WTC11 (cell line): ENCODE results near the gene CYP2C9. TPM values are rescaled to one million over a fixed set of nuclear protein-coding genes. Genes with fewer than 3 reads are reported as not detected.

Experiments
- ATAC-seq: fragments of 200-7000 bp; cut with Tn5 transposase; 2 replicates; pipeline ENCODE4 v1.10.0; 2021; ENCODE audit warnings: mild to moderate bottlenecking, moderate library complexity
- CTCF ChIA-PET: fragments of 300-600 bp; sonication (Branson Sonifier 250); formaldehyde crosslinking; loops from one replicate; lab custom pipeline; 2021; ENCODE audit warnings: antibody characterized with exemption; lab: Charles Lee
- POLR2A ChIA-PET: fragments of 350-600 bp; sonication (Branson Sonifier 250); formaldehyde crosslinking; loops from one replicate; lab custom pipeline; 2021; ENCODE audit warnings: antibody characterized with exemption; lab: Charles Lee
- DNase-seq: peaks from one replicate; pipeline ENCODE4 v3.0.0; 2021; ENCODE audit warnings: low spot score
- H3K27ac Mint-ChIP-seq: 2 replicates; pipeline ENCODE4 v1.8.0; 2021; ENCODE audit warnings: mixed read lengths
- H3K27me3 Mint-ChIP-seq: 2 replicates; pipeline ENCODE4 v1.8.0; 2021; ENCODE audit warnings: low read depth, mild to moderate bottlenecking, moderate library complexity, mixed read lengths
- H3K36me3 Mint-ChIP-seq: 2 replicates; pipeline ENCODE4 v1.8.0; 2021; ENCODE audit warnings: mixed read lengths
- H3K4me1 Mint-ChIP-seq: 2 replicates; pipeline ENCODE4 v1.8.0; 2022; ENCODE audit warnings: mixed read lengths
- H3K4me3 Mint-ChIP-seq: 2 replicates; pipeline ENCODE4 v1.8.0; 2021; ENCODE audit warnings: mild to moderate bottlenecking, moderate library complexity, mixed read lengths
- H3K9me3 Mint-ChIP-seq: 2 replicates; pipeline ENCODE4 v1.8.0; 2021; ENCODE audit warnings: mixed read lengths
- CREB1 ChIP-seq: sonication (generic); formaldehyde crosslinking; IDR thresholded peaks from 2 replicates; pipeline ENCODE4 v1.8.0; 2023; ENCODE audit warnings: mild to moderate bottlenecking, missing genetic modification reagents
- EMX1 ChIP-seq: fragments of 250-450 bp; sonication (Bioruptor Pico); IDR thresholded peaks from 2 replicates; pipeline ENCODE4 v1.8.0; 2021; ENCODE audit warnings: mild to moderate bottlenecking
- GRHL2 ChIP-seq: fragments of 250-450 bp; sonication (Bioruptor Pico); IDR thresholded peaks from 2 replicates; pipeline ENCODE4 v1.8.0; 2022; ENCODE audit warnings: mild to moderate bottlenecking, moderate library complexity; ENCODE audit not compliant: insufficient replicate concordance, severe bottlenecking
- MXD4 ChIP-seq: fragments of 250-450 bp; sonication (Bioruptor Pico); IDR thresholded peaks from 2 replicates; pipeline ENCODE4 v1.8.0; 2021; ENCODE audit warnings: mild to moderate bottlenecking, moderate library complexity, borderline replicate concordance
- NFE2L1 ChIP-seq: sonication (generic); formaldehyde crosslinking; IDR thresholded peaks from 2 replicates; pipeline ENCODE4 v1.8.1; 2023; ENCODE audit warnings: missing genetic modification reagents
- NR3C1 ChIP-seq: sonication (generic); formaldehyde crosslinking; conservative IDR thresholded peaks from 2 replicates; pipeline ENCODE4 v1.8.1; 2023; ENCODE audit warnings: low read depth, mild to moderate bottlenecking, missing genetic modification reagents
- PRRX2 ChIP-seq: fragments of 250-450 bp; sonication (Bioruptor Pico); IDR thresholded peaks from 2 replicates; pipeline ENCODE4 v1.8.0; 2021; ENCODE audit warnings: mild to moderate bottlenecking
- SMAD3 ChIP-seq: sonication (generic); formaldehyde crosslinking; IDR thresholded peaks from 2 replicates; pipeline ENCODE4 v1.8.0; 2022; ENCODE audit warnings: missing genetic modification reagents, mild to moderate bottlenecking, borderline replicate concordance
- ZNF138 ChIP-seq: sonication (generic); formaldehyde crosslinking; conservative IDR thresholded peaks from 2 replicates; pipeline ENCODE4 v1.8.1; 2022; ENCODE audit warnings: mild to moderate bottlenecking, moderate library complexity, missing genetic modification reagents
- ZNF317 ChIP-seq: sonication (generic); formaldehyde crosslinking; IDR thresholded peaks from 2 replicates; pipeline ENCODE4 v1.8.1; 2023; ENCODE audit warnings: low read depth, mild to moderate bottlenecking, moderate library complexity, missing genetic modification reagents, borderline replicate concordance
- ZNF671 ChIP-seq: fragments of 250-450 bp; sonication (Bioruptor Pico); IDR thresholded peaks from 2 replicates; pipeline ENCODE4 v1.8.0; 2021; ENCODE audit warnings: mild to moderate bottlenecking
- total RNA-seq: library from RNA; stranded (reverse); gene quantifications from 3 replicates; pipeline ENCODE4 v1.2.3, GENCODE V29; 2021
- TF ChIP-seq, protein P1 (sequence below): sonication (generic); formaldehyde crosslinking; IDR thresholded peaks from 2 replicates; pipeline ENCODE4 v1.8.1; 2023; ENCODE audit warnings: mild to moderate bottlenecking, missing genetic modification reagents, borderline replicate concordance
- TF ChIP-seq, protein P2 (sequence below): sonication (generic); formaldehyde crosslinking; IDR thresholded peaks from 2 replicates; pipeline ENCODE4 v1.8.1; 2022; ENCODE audit warnings: low read depth, mild to moderate bottlenecking, moderate library complexity, missing genetic modification reagents, borderline replicate concordance
- TF ChIP-seq, protein P3 (sequence below): sonication (generic); formaldehyde crosslinking; IDR thresholded peaks from 2 replicates; pipeline ENCODE4 v1.8.1; 2023; ENCODE audit warnings: mild to moderate bottlenecking, missing genetic modification reagents, moderate library complexity
- TF ChIP-seq, protein P4 (sequence below): fragments of 250-450 bp; sonication (Bioruptor Pico); IDR thresholded peaks from 2 replicates; pipeline ENCODE4 v1.9.0; 2021; ENCODE audit warnings: mild to moderate bottlenecking, borderline replicate concordance
- TF ChIP-seq, protein P5 (sequence below): sonication (generic); formaldehyde crosslinking; IDR thresholded peaks from 2 replicates; pipeline ENCODE4 v1.8.1; 2022; ENCODE audit warnings: mild to moderate bottlenecking, moderate library complexity, missing genetic modification reagents
- TF ChIP-seq, protein P6 (sequence below): sonication (generic); formaldehyde crosslinking; IDR thresholded peaks from 2 replicates; pipeline ENCODE4 v1.8.1; 2022; ENCODE audit warnings: low read depth, missing genetic modification reagents, borderline replicate concordance
- TF ChIP-seq, protein P7 (sequence below): fragments of 200-600 bp; IDR thresholded peaks from 2 replicates; pipeline ENCODE4 v1.8.0; 2022; ENCODE audit warnings: antibody characterized with exemption
- TF ChIP-seq, protein P8 (sequence below): sonication (generic); formaldehyde crosslinking; IDR thresholded peaks from 2 replicates; pipeline ENCODE4 v1.8.0; 2022; ENCODE audit warnings: mild to moderate bottlenecking, missing genetic modification reagents

CYP2C9 gene
- total RNA-seq, 1 experiment from 2014 or later: 0.50 TPM

DNA sequence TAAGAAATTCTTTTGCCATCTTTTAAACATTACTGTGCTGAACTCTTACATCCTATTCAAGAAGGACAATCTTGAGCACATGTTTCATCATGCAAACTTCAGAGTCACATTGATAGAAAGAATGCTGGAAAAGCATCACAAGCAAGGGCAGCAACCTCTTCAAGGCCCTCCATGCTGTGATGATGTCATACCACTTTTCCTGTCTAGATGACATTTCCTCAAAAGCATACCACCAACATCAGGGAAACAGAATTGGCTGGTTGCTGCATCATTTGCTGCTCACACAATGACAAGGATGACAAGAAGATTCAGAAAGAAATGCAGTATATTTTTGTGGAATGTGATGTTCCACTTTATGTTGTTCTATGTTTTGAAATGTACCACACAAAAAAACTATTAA lies 93.2 kb downstream of the CYP2C9 start:
- CTCF ChIA-PET: no interaction called here
- no peak for ATAC-seq
- no peak overlapping the region for H3K27ac Mint-ChIP-seq

More for the DNA sequence above, 93.2 kb downstream of the CYP2C9 start:
- Mint-ChIP-seq H3K36me3 (no peaks in the 10 kb centered on the region), H3K4me1 (no peaks in the 10 kb centered on the region), H3K27me3 (no peaks in the 10 kb centered on the region), H3K9me3 (no peaks in the 10 kb centered on the region), H3K4me3 (no peak overlapping the region)
- POLR2A ChIA-PET: no interaction called here
- TF ChIP-seq, protein P1, sequence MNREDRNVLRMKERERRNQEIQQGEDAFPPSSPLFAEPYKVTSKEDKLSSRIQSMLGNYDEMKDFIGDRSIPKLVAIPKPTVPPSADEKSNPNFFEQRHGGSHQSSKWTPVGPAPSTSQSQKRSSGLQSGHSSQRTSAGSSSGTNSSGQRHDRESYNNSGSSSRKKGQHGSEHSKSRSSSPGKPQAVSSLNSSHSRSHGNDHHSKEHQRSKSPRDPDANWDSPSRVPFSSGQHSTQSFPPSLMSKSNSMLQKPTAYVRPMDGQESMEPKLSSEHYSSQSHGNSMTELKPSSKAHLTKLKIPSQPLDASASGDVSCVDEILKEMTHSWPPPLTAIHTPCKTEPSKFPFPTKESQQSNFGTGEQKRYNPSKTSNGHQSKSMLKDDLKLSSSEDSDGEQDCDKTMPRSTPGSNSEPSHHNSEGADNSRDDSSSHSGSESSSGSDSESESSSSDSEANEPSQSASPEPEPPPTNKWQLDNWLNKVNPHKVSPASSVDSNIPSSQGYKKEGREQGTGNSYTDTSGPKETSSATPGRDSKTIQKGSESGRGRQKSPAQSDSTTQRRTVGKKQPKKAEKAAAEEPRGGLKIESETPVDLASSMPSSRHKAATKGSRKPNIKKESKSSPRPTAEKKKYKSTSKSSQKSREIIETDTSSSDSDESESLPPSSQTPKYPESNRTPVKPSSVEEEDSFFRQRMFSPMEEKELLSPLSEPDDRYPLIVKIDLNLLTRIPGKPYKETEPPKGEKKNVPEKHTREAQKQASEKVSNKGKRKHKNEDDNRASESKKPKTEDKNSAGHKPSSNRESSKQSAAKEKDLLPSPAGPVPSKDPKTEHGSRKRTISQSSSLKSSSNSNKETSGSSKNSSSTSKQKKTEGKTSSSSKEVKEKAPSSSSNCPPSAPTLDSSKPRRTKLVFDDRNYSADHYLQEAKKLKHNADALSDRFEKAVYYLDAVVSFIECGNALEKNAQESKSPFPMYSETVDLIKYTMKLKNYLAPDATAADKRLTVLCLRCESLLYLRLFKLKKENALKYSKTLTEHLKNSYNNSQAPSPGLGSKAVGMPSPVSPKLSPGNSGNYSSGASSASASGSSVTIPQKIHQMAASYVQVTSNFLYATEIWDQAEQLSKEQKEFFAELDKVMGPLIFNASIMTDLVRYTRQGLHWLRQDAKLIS (CRISPR knock-in tag): no peak
- no peak for TF ChIP-seq SMAD3 (CRISPR knock-in tag)
- TF ChIP-seq, protein P2, sequence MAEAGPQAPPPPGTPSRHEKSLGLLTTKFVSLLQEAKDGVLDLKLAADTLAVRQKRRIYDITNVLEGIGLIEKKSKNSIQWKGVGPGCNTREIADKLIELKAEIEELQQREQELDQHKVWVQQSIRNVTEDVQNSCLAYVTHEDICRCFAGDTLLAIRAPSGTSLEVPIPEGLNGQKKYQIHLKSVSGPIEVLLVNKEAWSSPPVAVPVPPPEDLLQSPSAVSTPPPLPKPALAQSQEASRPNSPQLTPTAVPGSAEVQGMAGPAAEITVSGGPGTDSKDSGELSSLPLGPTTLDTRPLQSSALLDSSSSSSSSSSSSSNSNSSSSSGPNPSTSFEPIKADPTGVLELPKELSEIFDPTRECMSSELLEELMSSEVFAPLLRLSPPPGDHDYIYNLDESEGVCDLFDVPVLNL (CRISPR knock-in tag): no peak
- no peak for TF ChIP-seq ZNF138 (CRISPR knock-in tag)
- TF ChIP-seq, protein P3, sequence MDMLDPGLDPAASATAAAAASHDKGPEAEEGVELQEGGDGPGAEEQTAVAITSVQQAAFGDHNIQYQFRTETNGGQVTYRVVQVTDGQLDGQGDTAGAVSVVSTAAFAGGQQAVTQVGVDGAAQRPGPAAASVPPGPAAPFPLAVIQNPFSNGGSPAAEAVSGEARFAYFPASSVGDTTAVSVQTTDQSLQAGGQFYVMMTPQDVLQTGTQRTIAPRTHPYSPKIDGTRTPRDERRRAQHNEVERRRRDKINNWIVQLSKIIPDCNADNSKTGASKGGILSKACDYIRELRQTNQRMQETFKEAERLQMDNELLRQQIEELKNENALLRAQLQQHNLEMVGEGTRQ (CRISPR knock-in tag): no peak
- TF ChIP-seq GRHL2: no peak
- TF ChIP-seq MXD4 (CRISPR knock-in tag): no peak
- no peak for TF ChIP-seq ZNF671 (CRISPR knock-in tag)
- TF ChIP-seq NR3C1 (CRISPR knock-in tag): no peak
- TF ChIP-seq, protein P4, sequence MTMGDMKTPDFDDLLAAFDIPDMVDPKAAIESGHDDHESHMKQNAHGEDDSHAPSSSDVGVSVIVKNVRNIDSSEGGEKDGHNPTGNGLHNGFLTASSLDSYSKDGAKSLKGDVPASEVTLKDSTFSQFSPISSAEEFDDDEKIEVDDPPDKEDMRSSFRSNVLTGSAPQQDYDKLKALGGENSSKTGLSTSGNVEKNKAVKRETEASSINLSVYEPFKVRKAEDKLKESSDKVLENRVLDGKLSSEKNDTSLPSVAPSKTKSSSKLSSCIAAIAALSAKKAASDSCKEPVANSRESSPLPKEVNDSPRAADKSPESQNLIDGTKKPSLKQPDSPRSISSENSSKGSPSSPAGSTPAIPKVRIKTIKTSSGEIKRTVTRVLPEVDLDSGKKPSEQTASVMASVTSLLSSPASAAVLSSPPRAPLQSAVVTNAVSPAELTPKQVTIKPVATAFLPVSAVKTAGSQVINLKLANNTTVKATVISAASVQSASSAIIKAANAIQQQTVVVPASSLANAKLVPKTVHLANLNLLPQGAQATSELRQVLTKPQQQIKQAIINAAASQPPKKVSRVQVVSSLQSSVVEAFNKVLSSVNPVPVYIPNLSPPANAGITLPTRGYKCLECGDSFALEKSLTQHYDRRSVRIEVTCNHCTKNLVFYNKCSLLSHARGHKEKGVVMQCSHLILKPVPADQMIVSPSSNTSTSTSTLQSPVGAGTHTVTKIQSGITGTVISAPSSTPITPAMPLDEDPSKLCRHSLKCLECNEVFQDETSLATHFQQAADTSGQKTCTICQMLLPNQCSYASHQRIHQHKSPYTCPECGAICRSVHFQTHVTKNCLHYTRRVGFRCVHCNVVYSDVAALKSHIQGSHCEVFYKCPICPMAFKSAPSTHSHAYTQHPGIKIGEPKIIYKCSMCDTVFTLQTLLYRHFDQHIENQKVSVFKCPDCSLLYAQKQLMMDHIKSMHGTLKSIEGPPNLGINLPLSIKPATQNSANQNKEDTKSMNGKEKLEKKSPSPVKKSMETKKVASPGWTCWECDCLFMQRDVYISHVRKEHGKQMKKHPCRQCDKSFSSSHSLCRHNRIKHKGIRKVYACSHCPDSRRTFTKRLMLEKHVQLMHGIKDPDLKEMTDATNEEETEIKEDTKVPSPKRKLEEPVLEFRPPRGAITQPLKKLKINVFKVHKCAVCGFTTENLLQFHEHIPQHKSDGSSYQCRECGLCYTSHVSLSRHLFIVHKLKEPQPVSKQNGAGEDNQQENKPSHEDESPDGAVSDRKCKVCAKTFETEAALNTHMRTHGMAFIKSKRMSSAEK (CRISPR knock-in tag): no peak
- no peak for TF ChIP-seq NFE2L1 (CRISPR knock-in tag)
- TF ChIP-seq, protein P5, sequence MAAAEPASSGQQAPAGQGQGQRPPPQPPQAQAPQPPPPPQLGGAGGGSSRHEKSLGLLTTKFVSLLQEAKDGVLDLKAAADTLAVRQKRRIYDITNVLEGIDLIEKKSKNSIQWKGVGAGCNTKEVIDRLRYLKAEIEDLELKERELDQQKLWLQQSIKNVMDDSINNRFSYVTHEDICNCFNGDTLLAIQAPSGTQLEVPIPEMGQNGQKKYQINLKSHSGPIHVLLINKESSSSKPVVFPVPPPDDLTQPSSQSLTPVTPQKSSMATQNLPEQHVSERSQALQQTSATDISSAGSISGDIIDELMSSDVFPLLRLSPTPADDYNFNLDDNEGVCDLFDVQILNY (CRISPR knock-in tag): no peak
- no peak for TF ChIP-seq PRRX2 (CRISPR knock-in tag)
- no peak for TF ChIP-seq EMX1
- TF ChIP-seq, protein P6, sequence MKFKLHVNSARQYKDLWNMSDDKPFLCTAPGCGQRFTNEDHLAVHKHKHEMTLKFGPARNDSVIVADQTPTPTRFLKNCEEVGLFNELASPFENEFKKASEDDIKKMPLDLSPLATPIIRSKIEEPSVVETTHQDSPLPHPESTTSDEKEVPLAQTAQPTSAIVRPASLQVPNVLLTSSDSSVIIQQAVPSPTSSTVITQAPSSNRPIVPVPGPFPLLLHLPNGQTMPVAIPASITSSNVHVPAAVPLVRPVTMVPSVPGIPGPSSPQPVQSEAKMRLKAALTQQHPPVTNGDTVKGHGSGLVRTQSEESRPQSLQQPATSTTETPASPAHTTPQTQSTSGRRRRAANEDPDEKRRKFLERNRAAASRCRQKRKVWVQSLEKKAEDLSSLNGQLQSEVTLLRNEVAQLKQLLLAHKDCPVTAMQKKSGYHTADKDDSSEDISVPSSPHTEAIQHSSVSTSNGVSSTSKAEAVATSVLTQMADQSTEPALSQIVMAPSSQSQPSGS (CRISPR knock-in tag): no peak
- TF ChIP-seq ZNF317 (CRISPR knock-in tag): no peak
- no peak for TF ChIP-seq CREB1
- TF ChIP-seq, protein P7, sequence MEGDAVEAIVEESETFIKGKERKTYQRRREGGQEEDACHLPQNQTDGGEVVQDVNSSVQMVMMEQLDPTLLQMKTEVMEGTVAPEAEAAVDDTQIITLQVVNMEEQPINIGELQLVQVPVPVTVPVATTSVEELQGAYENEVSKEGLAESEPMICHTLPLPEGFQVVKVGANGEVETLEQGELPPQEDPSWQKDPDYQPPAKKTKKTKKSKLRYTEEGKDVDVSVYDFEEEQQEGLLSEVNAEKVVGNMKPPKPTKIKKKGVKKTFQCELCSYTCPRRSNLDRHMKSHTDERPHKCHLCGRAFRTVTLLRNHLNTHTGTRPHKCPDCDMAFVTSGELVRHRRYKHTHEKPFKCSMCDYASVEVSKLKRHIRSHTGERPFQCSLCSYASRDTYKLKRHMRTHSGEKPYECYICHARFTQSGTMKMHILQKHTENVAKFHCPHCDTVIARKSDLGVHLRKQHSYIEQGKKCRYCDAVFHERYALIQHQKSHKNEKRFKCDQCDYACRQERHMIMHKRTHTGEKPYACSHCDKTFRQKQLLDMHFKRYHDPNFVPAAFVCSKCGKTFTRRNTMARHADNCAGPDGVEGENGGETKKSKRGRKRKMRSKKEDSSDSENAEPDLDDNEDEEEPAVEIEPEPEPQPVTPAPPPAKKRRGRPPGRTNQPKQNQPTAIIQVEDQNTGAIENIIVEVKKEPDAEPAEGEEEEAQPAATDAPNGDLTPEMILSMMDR: no peak
- TF ChIP-seq, protein P8, sequence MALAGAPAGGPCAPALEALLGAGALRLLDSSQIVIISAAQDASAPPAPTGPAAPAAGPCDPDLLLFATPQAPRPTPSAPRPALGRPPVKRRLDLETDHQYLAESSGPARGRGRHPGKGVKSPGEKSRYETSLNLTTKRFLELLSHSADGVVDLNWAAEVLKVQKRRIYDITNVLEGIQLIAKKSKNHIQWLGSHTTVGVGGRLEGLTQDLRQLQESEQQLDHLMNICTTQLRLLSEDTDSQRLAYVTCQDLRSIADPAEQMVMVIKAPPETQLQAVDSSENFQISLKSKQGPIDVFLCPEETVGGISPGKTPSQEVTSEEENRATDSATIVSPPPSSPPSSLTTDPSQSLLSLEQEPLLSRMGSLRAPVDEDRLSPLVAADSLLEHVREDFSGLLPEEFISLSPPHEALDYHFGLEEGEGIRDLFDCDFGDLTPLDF (CRISPR knock-in tag): no peak
- DNase-seq: no peak
